ENCODE measurements around the gene TOLLIP. TPM values are rescaled to one million over a fixed set of nuclear protein-coding genes. Genes with fewer than 3 reads are reported as not detected.
A peak's percentile ranks its signal among the peaks of the same experiment; 100 is the strongest.
"Not testable (repeated sequence)": the region's sequence is repeated elsewhere in the genome, so short reads cannot be mapped to it uniquely, and the experiment has no call there.

TOLLIP gene
- total RNA-seq (2021; fragmentation: NEBNext Ultra II Directional; extraction: Animal tissue kit (Norgen Biotek cat#: 25700)) = 10 to 100 TPM; 41.4 to 53.6 (median 49.0) TPM
- long read RNA-seq, transcript TOLLIP-202 (6 exons, 3,617 nt) = major isoform, 70 of 85 reads
- long read RNA-seq, partial matches to known transcripts = 4 of 85 reads
- long read RNA-seq, other reads (novel, unspliced or antisense) = 7 of 85 reads

- H3K9me3 Mint-ChIP-seq = peaks cover 15% of the 10 kb centered on the region
- peaks cover 6% of the 10 kb centered on the region; the same call in 1 of the 2 replicates for H3K27me3 Mint-ChIP-seq (ENCODE audit: insufficient read depth)
- H3K36me3 Mint-ChIP-seq (ENCODE audit: low read depth) = peaks cover 20% of the 10 kb centered on the region
- DNase-seq = peak; percentile 89
- peak within 1 kb of the TSS; percentile 88 for H3K27ac Mint-ChIP-seq
- H3K4me3 Mint-ChIP-seq = peak within 1 kb of the TSS; percentile 82
- H3K4me1 Mint-ChIP-seq (ENCODE audit: low read depth) = peaks cover 15% of the 10 kb centered on the region
- no peak; the same call in 1 of the 2 replicates for TF ChIP-seq CTCF (IDR thresholded peaks at IDR 0.05)
Observed at GRCh38 chr11:1309498-1310317, at the start of gene TOLLIP. Gene TOLLIP, minus strand, starts transcription at chr11:1309632. Its CDS starts 134 bp downstream, at chr11:1309498.

GRCh38 chr11:1358931-1359330, 49.5 kb upstream of the TOLLIP start:
- not testable (repeated sequence) for H3K4me3 Mint-ChIP-seq; H3K4me1 Mint-ChIP-seq (ENCODE audit: low read depth); DNase-seq; H3K9me3 Mint-ChIP-seq; H3K27ac Mint-ChIP-seq; H3K36me3 Mint-ChIP-seq (ENCODE audit: low read depth)
- H3K27me3 Mint-ChIP-seq (ENCODE audit: insufficient read depth) = peaks cover 26% of the 10 kb centered on the region

GRCh38 chr11:1358286-1358685, 48.9 kb upstream of the TOLLIP start:
- no peaks in the 10 kb centered on the region for H3K36me3 Mint-ChIP-seq (ENCODE audit: low read depth)
- H3K9me3 Mint-ChIP-seq = peaks cover 4% of the 10 kb centered on the region; the same call in 1 of the 2 replicates
- TF ChIP-seq CTCF (IDR thresholded peaks at IDR 0.05) = no peak
- peaks cover 25% of the 10 kb centered on the region for H3K27me3 Mint-ChIP-seq (ENCODE audit: insufficient read depth)
- H3K4me1 Mint-ChIP-seq (ENCODE audit: low read depth) = no peaks in the 10 kb centered on the region; the same call in 1 of the 2 replicates
- no peak for DNase-seq
- no peak overlapping the region for H3K4me3 Mint-ChIP-seq
- no peak overlapping the region for H3K27ac Mint-ChIP-seq

GRCh38 chr11:1356478-1356960, 47.1 kb upstream of the TOLLIP start:
- DNase-seq = no peak
- TF ChIP-seq CTCF (IDR thresholded peaks at IDR 0.05) = no peak
- Mint-ChIP-seq H3K9me3 (no peaks in the 10 kb centered on the region), H3K4me3 (no peak overlapping the region), H3K27me3 (ENCODE audit: insufficient read depth) (peaks cover 23% of the 10 kb centered on the region), H3K27ac (no peak overlapping the region), H3K4me1 (ENCODE audit: low read depth) (no peaks in the 10 kb centered on the region; the same call in 1 of the 2 replicates), H3K36me3 (ENCODE audit: low read depth) (no peaks in the 10 kb centered on the region)

- no peak for TF ChIP-seq CTCF (IDR thresholded peaks at IDR 0.05)
- no peak for DNase-seq
- Mint-ChIP-seq H3K9me3 (no peaks in the 10 kb centered on the region), H3K4me3 (no peak overlapping the region), H3K4me1 (ENCODE audit: low read depth) (no peaks in the 10 kb centered on the region; the same call in 1 of the 2 replicates), H3K27ac (no peak overlapping the region), H3K27me3 (ENCODE audit: insufficient read depth) (peaks cover 24% of the 10 kb centered on the region), H3K36me3 (ENCODE audit: low read depth) (no peaks in the 10 kb centered on the region)
Observed at GRCh38 chr11:1356007-1356435, 46.6 kb upstream of the TOLLIP start.
